Measurements from ENCODE around the gene THTPA.
"Not testable (repeated sequence)": the region's sequence is repeated elsewhere in the genome, so short reads cannot be mapped to it uniquely, and the experiment has no call there.

Gene THTPA

DNA sequence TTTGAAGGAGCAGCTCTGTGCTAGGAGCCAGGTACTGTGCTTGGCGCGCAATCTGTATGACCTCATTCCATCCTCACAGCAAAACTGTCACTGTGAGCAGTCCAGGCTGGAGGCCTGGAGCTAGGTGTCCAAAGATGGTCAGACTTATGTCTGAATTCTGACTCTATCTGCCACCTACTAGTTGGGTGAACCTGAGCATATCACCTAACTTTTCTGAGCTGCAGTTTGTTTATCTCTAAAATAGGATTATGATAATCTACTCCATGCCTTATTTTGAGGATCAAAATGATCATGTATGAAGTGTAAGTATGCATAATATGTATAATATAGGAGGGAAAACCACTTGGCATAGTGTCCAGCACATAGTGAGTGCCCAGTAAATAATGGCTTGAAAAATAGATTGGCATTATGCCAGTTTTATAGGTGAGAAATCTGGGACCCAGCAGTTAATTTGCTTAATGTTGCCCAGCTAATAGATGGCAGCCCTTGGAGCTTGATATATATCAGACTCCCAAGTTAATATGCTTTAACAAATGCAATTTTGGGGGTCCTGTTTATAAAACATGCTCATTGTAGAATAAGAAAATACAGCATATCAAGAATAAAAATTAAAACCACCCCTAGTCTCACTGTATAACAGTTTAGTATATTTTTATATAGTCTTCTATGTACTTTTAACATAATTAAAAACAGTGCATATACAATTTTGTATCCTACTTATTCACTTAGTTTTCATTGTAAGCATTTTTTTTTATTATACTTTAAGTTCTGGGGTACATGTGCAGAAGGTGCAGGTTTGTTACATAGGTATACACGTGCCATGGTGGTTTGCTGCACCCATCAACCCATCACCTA lies 27.1 kb downstream of the THTPA start:
- DNase-seq (ENCODE audit: low spot score), result peak; percentile 18
- in situ Hi-C loops (cut with MboI; ENCODE audit: low pct_unique_long_range_greater_than_20kb, low sequenced_read_pairs, unreplicated experiment), result no loop called here
- TF ChIP-seq, protein P1, sequence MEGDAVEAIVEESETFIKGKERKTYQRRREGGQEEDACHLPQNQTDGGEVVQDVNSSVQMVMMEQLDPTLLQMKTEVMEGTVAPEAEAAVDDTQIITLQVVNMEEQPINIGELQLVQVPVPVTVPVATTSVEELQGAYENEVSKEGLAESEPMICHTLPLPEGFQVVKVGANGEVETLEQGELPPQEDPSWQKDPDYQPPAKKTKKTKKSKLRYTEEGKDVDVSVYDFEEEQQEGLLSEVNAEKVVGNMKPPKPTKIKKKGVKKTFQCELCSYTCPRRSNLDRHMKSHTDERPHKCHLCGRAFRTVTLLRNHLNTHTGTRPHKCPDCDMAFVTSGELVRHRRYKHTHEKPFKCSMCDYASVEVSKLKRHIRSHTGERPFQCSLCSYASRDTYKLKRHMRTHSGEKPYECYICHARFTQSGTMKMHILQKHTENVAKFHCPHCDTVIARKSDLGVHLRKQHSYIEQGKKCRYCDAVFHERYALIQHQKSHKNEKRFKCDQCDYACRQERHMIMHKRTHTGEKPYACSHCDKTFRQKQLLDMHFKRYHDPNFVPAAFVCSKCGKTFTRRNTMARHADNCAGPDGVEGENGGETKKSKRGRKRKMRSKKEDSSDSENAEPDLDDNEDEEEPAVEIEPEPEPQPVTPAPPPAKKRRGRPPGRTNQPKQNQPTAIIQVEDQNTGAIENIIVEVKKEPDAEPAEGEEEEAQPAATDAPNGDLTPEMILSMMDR (IDR thresholded peaks at IDR 0.05; ENCODE audit: extremely low read depth, insufficient read depth, missing control alignments), result no peak

DNA sequence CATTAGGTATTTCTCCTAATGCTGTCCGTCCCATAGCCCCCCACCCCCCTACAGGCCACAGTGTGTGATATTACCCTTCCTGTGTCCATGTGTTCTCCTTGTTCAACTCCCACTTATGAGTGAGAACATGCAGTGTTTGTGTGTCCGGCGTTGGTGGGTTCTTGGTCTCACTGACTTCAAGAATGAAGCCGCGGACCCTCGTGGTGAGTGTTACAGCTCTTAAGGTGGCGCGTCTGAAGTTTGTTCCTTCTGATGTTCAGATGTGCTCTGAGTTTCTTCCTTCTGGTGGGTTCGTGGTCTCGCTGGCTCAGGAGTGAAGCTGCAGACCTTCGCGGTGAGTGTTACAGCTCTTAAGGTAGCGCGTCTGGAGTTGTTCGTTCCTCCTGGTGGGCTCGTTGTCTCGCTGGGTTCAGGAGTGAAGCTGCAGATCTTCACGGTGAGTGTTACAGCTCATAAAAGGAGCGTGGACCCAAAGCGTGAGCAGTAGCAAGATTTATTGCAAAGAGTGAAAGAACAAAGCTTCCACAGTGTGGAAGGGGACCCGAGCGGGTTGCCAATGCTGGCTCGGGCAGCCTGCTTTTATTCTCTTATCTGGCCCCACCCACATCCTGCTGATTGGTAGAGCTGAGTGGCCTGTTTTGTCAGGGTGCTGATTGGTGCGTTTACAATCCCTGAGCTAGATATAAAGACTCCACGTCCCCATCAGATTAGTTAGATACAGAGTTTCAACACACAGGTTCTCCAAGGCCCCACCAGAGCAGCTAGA lies 27.9 kb downstream of the THTPA start:
- DNase-seq (ENCODE audit: low spot score); in situ Hi-C loops (cut with MboI; ENCODE audit: low pct_unique_long_range_greater_than_20kb, low sequenced_read_pairs, unreplicated experiment): not testable (repeated sequence)

DNA sequence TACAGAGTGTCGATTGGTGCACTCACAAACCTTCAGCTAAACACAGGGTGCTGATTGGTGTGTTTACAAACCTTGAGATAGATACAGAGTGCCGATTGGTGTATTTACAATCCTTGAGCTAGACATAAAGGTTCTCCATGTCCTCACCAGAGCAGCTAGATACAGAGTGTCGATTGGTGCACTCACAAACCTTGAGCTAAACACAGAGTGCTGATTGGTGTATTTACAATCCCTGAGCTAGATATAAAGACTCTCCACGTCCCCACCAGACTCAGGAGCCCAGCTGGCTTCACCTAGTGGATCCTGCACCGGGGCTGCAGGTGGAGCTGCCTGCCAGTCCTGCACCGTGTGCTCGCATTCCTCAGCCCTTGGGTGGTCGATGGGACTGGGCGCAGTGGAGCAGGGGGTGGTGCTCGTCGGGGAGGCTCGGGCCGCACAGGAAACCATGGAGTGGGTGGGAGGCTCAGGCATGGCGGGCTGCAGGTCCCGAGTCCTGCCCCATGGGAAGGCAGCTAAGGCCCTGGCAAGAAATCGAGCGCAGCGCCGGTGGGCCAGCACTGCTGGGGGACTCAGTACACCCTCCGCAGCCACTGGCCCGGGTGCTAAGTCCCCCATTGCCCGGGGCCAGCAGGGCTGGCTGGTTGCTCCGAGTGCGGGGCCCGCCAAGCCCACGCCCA lies 28.6 kb downstream of the THTPA start:
- in situ Hi-C loops (cut with MboI; ENCODE audit: low pct_unique_long_range_greater_than_20kb, low sequenced_read_pairs, unreplicated experiment); DNase-seq (ENCODE audit: low spot score): not testable (repeated sequence)

DNA sequence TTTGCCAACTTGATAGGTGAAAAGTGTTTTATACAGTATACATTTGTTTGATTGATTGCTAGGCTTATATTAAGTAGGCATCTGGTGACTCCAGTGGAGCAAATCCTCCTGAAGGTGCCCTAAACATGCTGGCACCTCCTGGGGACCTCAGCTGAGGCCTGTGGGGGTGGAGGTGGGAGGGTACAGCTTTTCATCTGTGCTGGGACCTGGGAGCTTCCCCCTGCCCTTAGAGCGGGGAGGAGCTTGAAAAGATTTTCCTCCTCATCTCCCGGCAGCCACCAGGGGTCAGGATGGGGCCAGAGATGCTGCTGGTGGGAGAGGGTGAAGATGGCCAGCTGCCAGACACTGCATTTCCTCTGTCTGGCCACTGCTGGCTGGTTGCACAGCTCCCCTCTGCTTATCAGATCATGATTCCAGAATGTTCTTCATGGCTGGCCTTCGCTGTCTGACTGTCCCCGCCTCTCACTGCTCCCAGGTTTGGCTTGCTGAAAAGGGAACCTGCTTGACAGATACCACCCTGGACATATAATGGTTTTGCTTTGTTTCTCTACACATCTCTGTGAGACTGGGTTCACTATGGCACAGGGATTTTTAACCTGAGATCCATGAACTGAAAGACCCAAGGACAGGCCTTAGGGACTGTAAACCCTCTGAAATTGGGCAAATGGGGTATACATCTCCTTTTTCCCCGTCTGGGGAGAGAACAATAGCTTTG lies 33.0 kb downstream of the THTPA start:
- TF ChIP-seq, protein P1 (IDR thresholded peaks at IDR 0.05; ENCODE audit: extremely low read depth, insufficient read depth, missing control alignments), result peak; percentile 94
- in situ Hi-C loops (cut with MboI; ENCODE audit: low pct_unique_long_range_greater_than_20kb, low sequenced_read_pairs, unreplicated experiment), result no loop called here
- peak; percentile 89 for DNase-seq (ENCODE audit: low spot score)

DNA sequence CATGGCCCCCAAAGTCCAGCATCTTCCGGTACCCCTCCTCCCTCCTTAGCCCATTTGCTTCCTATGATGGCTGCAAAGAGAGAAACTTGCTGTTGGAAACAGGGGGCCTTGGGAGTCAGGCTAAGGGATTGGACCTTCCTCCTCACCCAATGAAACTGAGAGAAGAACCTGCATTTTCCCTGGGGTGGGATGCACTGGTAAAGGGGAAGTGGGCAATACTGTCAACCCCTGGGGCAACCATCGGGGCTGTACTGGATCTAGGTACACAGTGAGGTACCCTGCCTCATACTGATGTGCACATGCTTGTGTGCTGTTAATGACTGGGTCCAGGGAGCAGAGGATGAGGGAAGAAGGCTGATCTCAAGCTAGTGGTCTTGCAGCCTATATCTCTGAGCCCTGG lies 33.5 kb downstream of the THTPA start:
- no peak for DNase-seq (ENCODE audit: low spot score)
- TF ChIP-seq, protein P1 (IDR thresholded peaks at IDR 0.05; ENCODE audit: extremely low read depth, insufficient read depth, missing control alignments), result no peak
- in situ Hi-C loops (cut with MboI; ENCODE audit: low pct_unique_long_range_greater_than_20kb, low sequenced_read_pairs, unreplicated experiment), result no loop called here

DNA sequence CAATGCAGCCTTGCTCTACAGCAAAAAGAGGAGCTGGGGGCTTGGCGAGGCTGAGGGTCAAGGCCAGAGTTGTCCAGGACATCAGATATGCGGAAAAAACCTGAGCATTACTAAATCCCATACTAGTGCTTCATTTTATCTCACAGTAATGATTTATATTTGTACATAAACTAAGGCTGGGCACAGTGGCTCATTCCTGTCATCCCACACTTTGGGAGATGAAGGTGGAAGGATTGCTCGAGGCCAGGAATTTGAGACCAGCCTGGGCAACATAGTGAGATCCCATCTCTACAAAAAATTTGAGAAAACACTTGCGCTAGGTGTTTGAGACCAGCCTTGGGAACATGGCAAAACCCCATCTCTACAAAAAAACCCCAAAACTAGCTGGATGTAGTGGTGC lies 34.1 kb downstream of the THTPA start:
- no peak for DNase-seq (ENCODE audit: low spot score)
- in situ Hi-C loops (cut with MboI; ENCODE audit: low pct_unique_long_range_greater_than_20kb, low sequenced_read_pairs, unreplicated experiment), result no loop called here
- TF ChIP-seq, protein P1 (IDR thresholded peaks at IDR 0.05; ENCODE audit: extremely low read depth, insufficient read depth, missing control alignments), result no peak

DNA sequence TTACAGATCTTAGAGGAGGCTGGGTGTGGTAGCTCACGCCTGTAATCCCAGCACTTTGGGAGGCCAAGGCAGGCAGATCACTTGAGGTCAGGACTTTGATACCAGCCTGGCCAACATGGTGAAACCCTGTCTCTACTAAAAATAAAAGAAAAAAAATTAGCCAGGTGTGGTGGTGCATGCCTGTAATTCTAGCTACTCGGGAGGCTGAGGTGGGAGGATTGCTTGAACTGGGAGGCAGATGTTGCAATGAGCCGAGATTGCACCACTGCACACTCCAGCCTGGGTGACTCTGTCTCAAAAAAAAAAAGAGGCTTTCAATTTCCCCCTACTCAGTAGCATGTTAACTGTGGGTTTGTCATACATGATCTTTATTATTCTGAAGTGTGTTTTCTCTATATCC lies 38.1 kb downstream of the THTPA start:
- in situ Hi-C loops (cut with MboI; ENCODE audit: low pct_unique_long_range_greater_than_20kb, low sequenced_read_pairs, unreplicated experiment); DNase-seq (ENCODE audit: low spot score): not testable (repeated sequence)
